ENCODE results near the gene ATG7.
"Not testable (repeated sequence)": the region's sequence is repeated elsewhere in the genome, so short reads cannot be mapped to it uniquely, and the experiment has no call there.

The ATG7 gene

GRCh38 chr3:11511606-11512005 lies 239.4 kb downstream of the ATG7 start:
- not testable (repeated sequence) for DNase-seq

DNA sequence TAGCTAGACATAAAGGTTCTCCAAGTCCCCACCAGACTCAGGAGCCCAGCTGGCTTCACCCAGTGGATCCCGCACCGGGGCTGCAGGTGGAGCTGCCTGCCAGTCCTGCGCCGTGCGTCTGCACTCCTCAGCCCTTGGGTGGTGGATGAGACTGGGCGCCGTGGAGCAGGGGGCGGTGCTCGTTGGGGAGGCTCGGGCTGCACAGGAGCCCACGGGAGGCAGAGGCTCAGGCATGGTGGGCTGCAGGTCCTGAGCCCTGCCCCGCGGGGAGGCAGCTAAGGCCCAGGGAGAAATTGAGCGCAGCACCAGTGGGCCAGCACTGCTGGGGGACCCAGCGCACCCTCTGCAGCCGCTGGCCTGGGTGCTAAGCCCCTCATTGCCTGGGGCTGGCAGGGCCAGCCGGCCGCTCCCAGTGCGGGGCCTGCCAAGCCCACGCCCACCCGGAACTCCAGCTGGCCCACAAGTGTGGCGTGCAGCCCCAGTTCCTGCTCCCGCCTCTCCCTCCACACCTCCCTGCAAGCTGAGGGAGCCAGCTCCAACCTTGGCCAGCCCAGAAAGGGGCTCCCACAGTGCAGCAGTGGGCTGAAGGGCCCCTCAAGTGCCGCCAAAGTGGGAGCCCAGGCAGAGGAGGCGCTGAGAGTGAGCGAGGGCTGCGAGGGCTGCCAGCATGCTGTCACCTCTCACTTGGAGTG lies 241.1 kb downstream of the ATG7 start:
- not testable (repeated sequence) for DNase-seq

GRCh38 chr3:11513817-11514135 lies 241.6 kb downstream of the ATG7 start:
- no peak for DNase-seq

DNA sequence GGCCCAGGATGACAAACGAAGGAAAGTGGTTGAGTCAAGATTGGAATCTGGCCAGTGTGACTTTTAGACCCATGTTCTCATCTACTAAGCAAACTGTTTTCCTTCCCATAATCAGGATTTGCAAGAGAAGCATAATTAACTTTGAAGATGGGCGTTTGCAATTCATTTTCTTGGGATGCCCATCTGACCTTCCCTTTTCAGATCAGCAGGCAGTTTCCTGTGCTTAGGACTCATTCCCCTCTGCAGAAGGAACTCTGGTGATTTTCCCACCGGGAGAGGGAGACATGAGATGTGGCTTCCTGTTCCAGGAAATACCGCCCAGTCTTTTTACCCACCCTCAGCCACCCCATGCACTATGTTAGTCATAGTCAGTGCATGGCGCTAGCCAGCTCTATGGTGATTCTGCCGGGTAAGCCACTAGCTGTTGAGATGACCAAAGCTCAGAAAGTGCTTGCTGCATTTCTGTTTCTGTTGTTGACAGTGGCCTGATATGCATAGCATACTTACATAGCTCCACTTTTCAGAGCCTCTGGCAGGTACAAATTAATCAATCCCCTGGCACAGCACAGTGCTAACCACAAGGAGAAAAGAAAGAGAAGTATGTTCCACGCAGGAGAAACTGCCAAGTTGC lies 242.1 kb downstream of the ATG7 start:
- DNase-seq = no peak

- no peak for DNase-seq
Observed at GRCh38 chr3:11517601-11518000, 245.4 kb downstream of the ATG7 start.

DNA sequence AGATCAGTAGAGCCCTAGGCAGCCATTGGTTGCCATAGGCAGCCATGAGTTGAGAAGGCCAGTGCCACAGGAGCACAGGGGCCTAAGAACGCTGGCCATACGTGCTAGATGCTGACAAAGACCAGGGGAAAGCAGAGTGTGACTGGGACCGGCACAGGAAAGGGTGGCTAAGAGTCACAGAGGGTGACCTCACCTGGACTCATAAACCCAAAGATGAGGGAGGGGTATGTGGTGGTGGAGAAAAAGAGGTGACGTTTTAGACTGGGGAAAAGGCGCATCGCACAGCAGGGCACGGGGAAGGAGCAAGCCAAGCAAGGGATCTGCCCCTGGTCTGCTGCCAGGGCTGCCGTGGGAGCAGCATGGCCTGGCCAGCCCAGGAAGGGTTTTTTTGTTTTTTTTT lies 249.0 kb downstream of the ATG7 start:
- no peak for DNase-seq

- no peak for DNase-seq
Observed at GRCh38 chr3:11522398-11522715, 250.2 kb downstream of the ATG7 start.

DNA sequence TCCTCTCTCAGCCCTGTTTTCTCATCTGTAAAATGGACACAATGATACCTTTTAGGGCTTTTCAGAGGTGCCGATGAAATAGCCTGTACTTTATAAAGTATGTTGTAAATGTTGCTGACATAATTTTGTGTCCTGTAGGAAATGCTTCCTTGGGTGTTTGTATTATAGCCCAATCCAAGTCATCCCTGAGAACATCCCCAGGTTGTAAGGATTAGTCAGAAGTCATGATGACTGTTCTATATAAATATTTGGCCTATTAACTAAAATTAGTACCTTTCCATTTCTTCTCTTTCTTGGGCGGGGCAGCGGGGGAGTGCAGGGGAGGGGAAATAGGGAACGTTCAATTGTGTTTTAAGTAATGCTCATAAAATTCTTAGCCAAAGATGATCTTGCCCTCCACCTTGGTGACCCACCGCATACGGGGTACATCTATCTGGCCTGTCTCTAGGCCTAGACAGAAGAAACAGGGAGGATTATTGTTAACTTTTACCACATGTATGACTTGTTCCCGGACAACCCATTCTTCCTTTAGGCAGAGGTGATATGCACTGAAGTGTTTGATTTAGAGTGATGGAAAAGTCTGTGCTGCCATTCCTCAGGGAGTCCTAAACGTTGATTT lies 250.9 kb downstream of the ATG7 start:
- DNase-seq = no peak

GRCh38 chr3:11523572-11524101 lies 251.4 kb downstream of the ATG7 start:
- DNase-seq = no peak

- not testable (repeated sequence) for DNase-seq
Observed at GRCh38 chr3:11526121-11526520, 253.9 kb downstream of the ATG7 start.

- DNase-seq = no peak
Observed at GRCh38 chr3:11529281-11529680, 257.1 kb downstream of the ATG7 start.

DNA sequence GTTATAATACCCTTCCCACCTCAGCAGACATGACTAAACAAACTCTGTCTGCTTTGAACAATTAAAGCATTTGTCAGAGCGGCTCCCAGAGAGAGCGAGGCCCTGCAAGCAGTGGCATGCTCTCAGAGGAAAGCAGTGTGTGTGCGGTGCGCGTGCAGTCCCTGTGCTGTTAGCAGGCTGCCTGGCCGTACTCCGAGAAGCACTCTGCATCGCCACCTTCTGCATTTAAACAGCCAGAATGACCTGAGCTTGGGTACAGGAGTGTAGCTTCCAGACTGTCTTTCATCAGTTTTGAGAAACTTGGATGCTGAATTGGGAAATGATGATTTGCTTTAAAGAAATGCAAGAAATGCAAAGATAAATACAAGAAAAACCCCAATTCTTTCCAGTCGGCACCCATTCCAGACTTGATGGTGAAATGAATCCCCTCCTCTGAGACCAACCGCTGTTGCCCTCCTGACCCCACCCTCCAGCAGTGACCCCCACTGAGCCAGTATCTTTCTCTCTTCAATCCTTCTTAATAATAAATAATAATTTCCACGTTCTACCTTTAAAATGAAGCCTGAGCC lies 258.0 kb downstream of the ATG7 start:
- no peak for DNase-seq

- DNase-seq = no peak
Observed at GRCh38 chr3:11532931-11533391, 260.8 kb downstream of the ATG7 start.

DNA sequence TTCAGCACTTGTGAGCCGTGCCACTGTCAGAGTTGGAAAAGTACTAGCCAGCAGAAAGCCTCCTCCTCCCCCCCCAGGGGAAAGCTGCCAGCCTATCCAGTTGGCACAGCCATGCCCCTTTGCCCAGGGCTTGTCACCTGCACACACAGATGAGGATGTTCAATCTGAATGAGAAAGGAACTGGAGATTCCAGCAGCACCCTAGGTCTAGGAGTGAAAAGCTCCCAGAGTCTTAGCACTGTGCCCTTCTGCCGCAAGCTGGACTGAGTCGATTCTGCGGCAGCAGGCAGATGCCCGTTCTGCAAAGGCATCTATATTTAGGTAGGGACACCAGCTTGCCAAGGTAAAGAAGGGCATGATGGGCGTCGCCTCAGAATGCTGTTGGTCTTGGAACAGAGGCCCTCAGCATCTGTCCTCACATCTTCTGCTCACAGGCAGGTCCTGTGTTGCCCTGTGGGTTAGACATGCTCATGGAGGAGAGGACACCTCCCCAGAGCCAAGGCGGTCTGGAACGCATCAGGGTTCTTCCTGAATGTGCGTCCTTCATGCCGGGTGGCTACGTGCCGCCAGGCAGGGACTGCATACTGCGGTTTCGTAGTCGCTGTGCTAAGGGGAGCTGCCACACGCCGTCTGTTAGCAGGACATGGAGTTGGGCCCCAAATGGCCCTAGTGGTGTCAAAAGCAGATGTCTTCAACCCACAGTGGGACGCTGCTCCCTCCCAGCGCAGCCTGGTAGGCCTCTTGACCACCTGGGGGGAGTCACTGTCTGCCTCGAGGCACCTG lies 262.0 kb downstream of the ATG7 start:
- no peak for DNase-seq

DNA sequence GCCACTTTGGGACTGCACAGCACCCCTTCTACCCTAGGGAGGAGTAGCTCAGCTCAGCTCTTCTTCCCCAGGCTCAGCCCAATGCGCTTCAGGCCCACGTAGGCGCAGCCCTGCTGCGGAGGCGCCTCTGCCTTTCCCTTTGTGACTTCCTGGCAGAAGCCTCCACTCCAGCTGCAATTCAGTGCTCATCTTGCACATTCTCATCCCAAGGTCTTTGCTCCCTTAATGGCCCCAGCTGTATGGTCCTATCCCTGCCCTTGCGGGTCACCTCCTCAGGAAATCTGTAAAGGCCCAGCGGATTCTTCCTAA lies 262.6 kb downstream of the ATG7 start:
- no peak for DNase-seq

- DNase-seq = no peak
Observed at GRCh38 chr3:11535243-11535960, 263.2 kb downstream of the ATG7 start.

- no peak for DNase-seq
Observed at GRCh38 chr3:11536132-11536935, 264.1 kb downstream of the ATG7 start.

DNA sequence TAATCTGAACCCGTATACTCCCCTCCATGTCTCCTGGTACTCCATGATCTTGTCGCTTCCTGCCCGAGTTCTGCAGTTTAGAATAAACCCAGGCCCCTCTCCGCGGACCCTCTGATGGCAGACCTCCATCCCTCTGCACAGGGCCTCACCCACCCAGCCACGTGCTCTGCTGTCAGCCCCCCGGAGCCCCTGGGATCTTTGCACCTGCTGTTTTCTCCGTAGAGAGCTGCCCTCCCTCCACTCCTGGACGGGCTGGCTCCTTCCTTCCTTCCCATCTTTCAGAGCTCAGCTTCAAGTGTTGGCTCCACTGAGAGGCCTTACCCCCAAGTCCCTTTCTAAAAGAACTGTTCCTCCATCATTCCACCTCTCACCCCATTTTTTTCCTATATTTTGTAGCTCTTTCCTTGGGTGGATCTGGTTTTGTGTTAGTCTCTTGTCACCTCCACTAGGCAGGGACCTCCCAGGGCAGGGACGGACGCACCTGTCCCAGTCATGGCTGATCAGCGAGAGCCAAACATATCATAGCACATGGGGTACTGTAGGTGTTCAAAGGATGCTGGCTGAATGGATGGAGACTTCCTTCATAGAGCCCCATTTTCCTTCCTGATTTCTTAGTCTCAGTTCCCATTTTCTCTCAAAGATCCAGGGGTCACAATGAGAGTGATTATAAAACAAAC lies 264.9 kb downstream of the ATG7 start:
- DNase-seq = no peak

GRCh38 chr3:11538581-11538980 lies 266.4 kb downstream of the ATG7 start:
- DNase-seq = no peak

- DNase-seq = no peak
Observed at GRCh38 chr3:11539218-11539617, 267.0 kb downstream of the ATG7 start.

GRCh38 chr3:11539677-11540076 lies 267.5 kb downstream of the ATG7 start:
- no peak for DNase-seq

Data from stimulated activated CD4-positive, alpha-beta T cell treated with anti-CD3 and anti-CD28 coated beads, Interleukin-1b, Interleukin-23, amount 100 ng/mL, for 48 hours (primary cell).